ENCODE measurements around the gene RESF1.

GRCh38 chr12:31951939-31952338 lies 7.3 kb upstream of the RESF1 start:
- TF ChIP-seq, protein P1, sequence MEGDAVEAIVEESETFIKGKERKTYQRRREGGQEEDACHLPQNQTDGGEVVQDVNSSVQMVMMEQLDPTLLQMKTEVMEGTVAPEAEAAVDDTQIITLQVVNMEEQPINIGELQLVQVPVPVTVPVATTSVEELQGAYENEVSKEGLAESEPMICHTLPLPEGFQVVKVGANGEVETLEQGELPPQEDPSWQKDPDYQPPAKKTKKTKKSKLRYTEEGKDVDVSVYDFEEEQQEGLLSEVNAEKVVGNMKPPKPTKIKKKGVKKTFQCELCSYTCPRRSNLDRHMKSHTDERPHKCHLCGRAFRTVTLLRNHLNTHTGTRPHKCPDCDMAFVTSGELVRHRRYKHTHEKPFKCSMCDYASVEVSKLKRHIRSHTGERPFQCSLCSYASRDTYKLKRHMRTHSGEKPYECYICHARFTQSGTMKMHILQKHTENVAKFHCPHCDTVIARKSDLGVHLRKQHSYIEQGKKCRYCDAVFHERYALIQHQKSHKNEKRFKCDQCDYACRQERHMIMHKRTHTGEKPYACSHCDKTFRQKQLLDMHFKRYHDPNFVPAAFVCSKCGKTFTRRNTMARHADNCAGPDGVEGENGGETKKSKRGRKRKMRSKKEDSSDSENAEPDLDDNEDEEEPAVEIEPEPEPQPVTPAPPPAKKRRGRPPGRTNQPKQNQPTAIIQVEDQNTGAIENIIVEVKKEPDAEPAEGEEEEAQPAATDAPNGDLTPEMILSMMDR (conservative IDR thresholded peaks at IDR 0.05; ENCODE audit: low read length): no peak
- TF ChIP-seq EZH2phosphoT487 (IDR thresholded peaks at IDR 0.05; ENCODE audit: borderline replicate concordance, low read depth, low read length): no peak

All from OCI-LY7 (cell line).